Stimulated activated CD8-positive, alpha-beta memory T cell treated with anti-CD3 and anti-CD28 coated beads, Interleukin-4, amount 100 ng/mL, for 1 hour (primary cell): ENCODE data around the gene HDAC4.
"Not testable (repeated sequence)": the region's sequence is repeated elsewhere in the genome, so short reads cannot be mapped to it uniquely, and the experiment has no call there.

Experiments used
- DNase-seq, 2 donors: peaks; one replicate each; pipeline ENCODE4 v3.0.0-alpha.2; 2020; ENCODE audit warnings: low read depth in 2 of 2, low spot score in 1 of 2

Gene HDAC4

GRCh38 chr2:239079671-239080294 is 321.0 kb downstream of the HDAC4 start:
- DNase-seq: no peak

GRCh38 chr2:239078128-239078924 is 322.5 kb downstream of the HDAC4 start:
- no peak for DNase-seq

- no peak for DNase-seq
Observed at GRCh38 chr2:239077260-239077659, 323.6 kb downstream of the HDAC4 start.

GRCh38 chr2:239075918-239076758 is 324.7 kb downstream of the HDAC4 start:
- no peak for DNase-seq

- DNase-seq: no peak
Observed at GRCh38 chr2:239073745-239074530, 326.9 kb downstream of the HDAC4 start.

- DNase-seq: no peak
Observed at GRCh38 chr2:239073270-239073669, 327.6 kb downstream of the HDAC4 start.

- no peak for DNase-seq
Observed at GRCh38 chr2:239072786-239073185, 328.0 kb downstream of the HDAC4 start.

- DNase-seq: no peak
Observed at GRCh38 chr2:239070466-239070865, 330.4 kb downstream of the HDAC4 start.

- not testable (repeated sequence) for DNase-seq
Observed at GRCh38 chr2:239069362-239070333, 331.2 kb downstream of the HDAC4 start.

- no peak for DNase-seq
Observed at GRCh38 chr2:239068411-239068810, 332.4 kb downstream of the HDAC4 start.

- DNase-seq: no peak
Observed at GRCh38 chr2:239067196-239067865, 333.5 kb downstream of the HDAC4 start.

- no peak for DNase-seq
Observed at GRCh38 chr2:239066597-239066996, 334.2 kb downstream of the HDAC4 start.

- no peak for DNase-seq
Observed at GRCh38 chr2:239065962-239066361, 334.9 kb downstream of the HDAC4 start.

- DNase-seq: no peak
Observed at GRCh38 chr2:239065537-239065936, 335.3 kb downstream of the HDAC4 start.

GRCh38 chr2:239064891-239065290 is 335.9 kb downstream of the HDAC4 start:
- DNase-seq: no peak

- no peak for DNase-seq
Observed at GRCh38 chr2:239064253-239064652, 336.6 kb downstream of the HDAC4 start.

- DNase-seq: no peak
Observed at GRCh38 chr2:239062743-239063142, 338.1 kb downstream of the HDAC4 start.

GRCh38 chr2:239061824-239062570 is 338.8 kb downstream of the HDAC4 start:
- DNase-seq: no peak
